Neuronal stem cell (in vitro differentiated cells): ENCODE measurements around the gene SYNDIG1.
A peak's percentile ranks its signal among the peaks of the same experiment; 100 is the strongest.

ENCODE experiments used
- DNase-seq: peaks from one replicate; pipeline ENCODE4 v3.0.0-alpha.2; 2013; ENCODE audit warnings: low spot score
- H2AFZ ChIP-seq: one replicate; pipeline ENCODE4 v1.6.1; 2013; ENCODE audit warnings: mild to moderate bottlenecking, low read length, inconsistent platforms
- H2AK5ac ChIP-seq: 2 replicates; pipeline ENCODE4 v1.6.1; 2013; ENCODE audit warnings: low read depth, mild to moderate bottlenecking, inconsistent platforms, low read length, moderate library complexity, mixed read lengths
- H2BK120ac ChIP-seq: 2 replicates; pipeline ENCODE4 v1.6.1; 2013; ENCODE audit warnings: low read depth, mild to moderate bottlenecking, inconsistent platforms, low read length, moderate library complexity, mixed read lengths
- H2BK12ac ChIP-seq: one replicate; pipeline ENCODE4 v1.6.1; 2013; ENCODE audit warnings: low read length, inconsistent platforms
- H2BK15ac ChIP-seq: 2 replicates; pipeline ENCODE4 v1.6.1; 2013; ENCODE audit warnings: mild to moderate bottlenecking, low read length, inconsistent platforms, mixed read lengths
- H2BK5ac ChIP-seq: one replicate; pipeline ENCODE4 v1.6.1; 2013; ENCODE audit warnings: inconsistent platforms, mild to moderate bottlenecking, low read length, moderate library complexity
- H3K14ac ChIP-seq: one replicate; pipeline ENCODE4 v1.6.1; 2013; ENCODE audit warnings: low read length, inconsistent platforms
- H3K18ac ChIP-seq: 2 replicates; pipeline ENCODE4 v1.6.1; 2013; ENCODE audit warnings: low read length, inconsistent platforms
- H3K23ac ChIP-seq: 2 replicates; pipeline ENCODE4 v1.6.1; 2013; ENCODE audit warnings: low read depth, mild to moderate bottlenecking, mixed read lengths, low read length, inconsistent platforms; ENCODE audit not compliant: poor library complexity
- H3K27ac ChIP-seq: replicated peaks from 3 replicates; pipeline ENCODE4 v1.5.1; 2013; ENCODE audit warnings: low read length, inconsistent platforms
- H3K27me3 ChIP-seq, 3 experiments: 2 replicates each; pipeline ENCODE4 v1.6.1; 2013; ENCODE audit warnings: low read length in 3 of 3, mild to moderate bottlenecking in 2 of 3, inconsistent platforms in 1 of 3, low read depth in 1 of 3, mixed read lengths in 1 of 3, moderate library complexity in 1 of 3; ENCODE audit not compliant: control insufficient read depth in 3 of 3, insufficient read depth in 3 of 3
- H3K36me3 ChIP-seq, 2 donors: replicated peaks in 1 of 2; 2 replicates each; pipeline ENCODE4 v1.6.1; 2013; ENCODE audit warnings: low read length in 2 of 2; ENCODE audit not compliant: control insufficient read depth in 2 of 2, insufficient read depth in 2 of 2
- H3K4ac ChIP-seq: 2 replicates; pipeline ENCODE4 v1.6.1; 2013; ENCODE audit warnings: inconsistent platforms, mild to moderate bottlenecking, low read length, moderate library complexity
- H3K4me1 ChIP-seq, 2 donors: 1 replicate in 1 of 2; 2 replicates in 1 of 2; pipeline ENCODE4 v1.6.1; 2013; ENCODE audit warnings: low read length in 2 of 2, low read depth in 1 of 2; ENCODE audit not compliant: control insufficient read depth in 2 of 2, insufficient read depth in 1 of 2
- H3K4me2 ChIP-seq: one replicate; pipeline ENCODE4 v1.6.1; 2013; ENCODE audit warnings: mild to moderate bottlenecking, low read length, inconsistent platforms; ENCODE audit not compliant: insufficient read depth, poor library complexity, severe bottlenecking
- H3K4me3 ChIP-seq, 2 donors: 2 replicates each; pipeline ENCODE4 v1.5.1; 2013; ENCODE audit warnings: low read length in 2 of 2, mild to moderate bottlenecking in 2 of 2, inconsistent platforms in 1 of 2, moderate library complexity in 1 of 2
- H3K79me1 ChIP-seq: one replicate; pipeline ENCODE4 v1.6.1; 2013; ENCODE audit warnings: low read depth, mild to moderate bottlenecking, inconsistent platforms, low read length, moderate library complexity
- H3K9ac ChIP-seq: one replicate; pipeline ENCODE4 v1.6.1; 2013; ENCODE audit warnings: mild to moderate bottlenecking, low read depth, low read length, inconsistent platforms; ENCODE audit not compliant: poor library complexity
- H3K9me3 ChIP-seq, 2 donors: replicated peaks in 1 of 2; 2 replicates each; pipeline versions ENCODE3 to v1.6.1; 2013; ENCODE audit warnings: low read length in 2 of 2, mild to moderate bottlenecking in 2 of 2, inconsistent platforms in 1 of 2, low read depth in 1 of 2, mixed read lengths in 1 of 2, moderate library complexity in 1 of 2; ENCODE audit not compliant: control insufficient read depth in 2 of 2, insufficient read depth in 1 of 2
- H4K8ac ChIP-seq: one replicate; pipeline ENCODE4 v1.6.1; 2013; ENCODE audit warnings: low read depth, mild to moderate bottlenecking, inconsistent platforms, low read length, moderate library complexity
- H4K91ac ChIP-seq: one replicate; pipeline ENCODE4 v1.6.1; 2013; ENCODE audit warnings: low read length, low read depth, mild to moderate bottlenecking, inconsistent platforms; ENCODE audit not compliant: poor library complexity
- WGBS, 2 donors: extraction: QIAGEN DNeasy Blood & Tissue Kit; methylation state at CpG; one replicate each; pipeline ENCODE4 v1.1.7; 2013; ENCODE audit warnings: missing lambda C conversion rate in 2 of 2, mixed read lengths in 1 of 2; ENCODE audit not compliant: insufficient read length in 2 of 2, insufficient replicate concordance in 1 of 2; ENCODE audit errors: extremely low coverage in 2 of 2; 5-methylcytosine and 5-hydroxymethylcytosine counted together

SYNDIG1 gene

GRCh38 chr20:24470746-24471582, 1.5 kb downstream of the SYNDIG1 start:
- no peak overlapping the region for H4K8ac ChIP-seq
- H3K9me3 ChIP-seq: no peaks in the 10 kb centered on the region
- no peak overlapping the region for H4K91ac ChIP-seq
- H2BK5ac ChIP-seq: peak overlapping the region; percentile 87
- H3K27me3 ChIP-seq: peaks cover 2 to 72% (median 13%) of the 10 kb centered on the region in 3 experiments
- H2BK12ac ChIP-seq: no peak overlapping the region
- H2BK15ac ChIP-seq: no peak overlapping the region
- no peaks in the 10 kb centered on the region for H3K36me3 ChIP-seq
- H3K23ac ChIP-seq: peak overlapping the region; percentile 68
- H3K18ac ChIP-seq: peak overlapping the region; percentile 76
- no peak overlapping the region for H3K27ac ChIP-seq
- peak overlapping the region; percentile 35 for H2AFZ ChIP-seq
- H3K4ac ChIP-seq: no peak overlapping the region
- H3K4me2 ChIP-seq: peak overlapping the region; percentile 84
- peaks cover 3% of the 10 kb centered on the region for H3K79me1 ChIP-seq
- H2BK120ac ChIP-seq: no peak overlapping the region
- no CpG with 5 or more reads among the region's 56 CpGs for WGBS, 2 donors
- H3K4me1 ChIP-seq: peaks cover 2 to 7% of the 10 kb centered on the region in 2 donors
- DNase-seq: peak; percentile 15
- H3K4me3 ChIP-seq: peak overlapping the region in 1 of 2 donors; percentile 81
- H2AK5ac ChIP-seq: peak overlapping the region; percentile 8
- peak overlapping the region; percentile 94 for H3K9ac ChIP-seq
- H3K14ac ChIP-seq: peak overlapping the region; percentile 78

- H3K4me3 ChIP-seq: no peak overlapping the region
- H3K14ac ChIP-seq: no peak overlapping the region
- peaks cover 3% of the 10 kb centered on the region for H3K79me1 ChIP-seq
- no peak overlapping the region for H4K8ac ChIP-seq
- H2BK120ac ChIP-seq: no peak overlapping the region
- H3K9ac ChIP-seq: no peak overlapping the region
- WGBS, 2 donors: no CpG with 5 or more reads among the region's 3 CpGs
- peaks cover 2 to 64% (median 13%) of the 10 kb centered on the region in 3 experiments for H3K27me3 ChIP-seq
- H3K4ac ChIP-seq: no peak overlapping the region
- H2BK12ac ChIP-seq: no peak overlapping the region
- H2BK15ac ChIP-seq: no peak overlapping the region
- H3K4me2 ChIP-seq: no peak overlapping the region
- H4K91ac ChIP-seq: no peak overlapping the region
- no peaks in the 10 kb centered on the region for H3K36me3 ChIP-seq
- no peak overlapping the region for H2AK5ac ChIP-seq
- H3K18ac ChIP-seq: no peak overlapping the region
- H3K4me1 ChIP-seq: peaks cover 2 to 7% of the 10 kb centered on the region in 2 donors
- H2AFZ ChIP-seq: no peak overlapping the region
- H3K9me3 ChIP-seq: no peaks in the 10 kb centered on the region
- H2BK5ac ChIP-seq: no peak overlapping the region
- no peak overlapping the region for H3K27ac ChIP-seq
- H3K23ac ChIP-seq: no peak overlapping the region
- DNase-seq: no peak
These were observed 3.0 kb downstream of the SYNDIG1 start for GRCh38 chr20:24472426-24472825.

- no peak overlapping the region for H4K8ac ChIP-seq
- DNase-seq: no peak
- no peak overlapping the region for H3K14ac ChIP-seq
- H3K4me2 ChIP-seq: no peak overlapping the region
- H3K27ac ChIP-seq: no peak overlapping the region
- H3K27me3 ChIP-seq: peaks cover 2 to 53% (median 10%) of the 10 kb centered on the region in 3 experiments
- peaks cover 2 to 5% of the 10 kb centered on the region in 2 donors for H3K4me1 ChIP-seq
- H2AFZ ChIP-seq: no peak overlapping the region
- H2AK5ac ChIP-seq: no peak overlapping the region
- no peaks in the 10 kb centered on the region for H3K9me3 ChIP-seq
- H2BK15ac ChIP-seq: no peak overlapping the region
- H3K4me3 ChIP-seq: no peak overlapping the region
- H3K18ac ChIP-seq: no peak overlapping the region
- no peak overlapping the region for H2BK5ac ChIP-seq
- no peaks in the 10 kb centered on the region for H3K36me3 ChIP-seq
- H2BK12ac ChIP-seq: no peak overlapping the region
- H4K91ac ChIP-seq: no peak overlapping the region
- no peak overlapping the region for H3K9ac ChIP-seq
- H2BK120ac ChIP-seq: no peak overlapping the region
- H3K4ac ChIP-seq: no peak overlapping the region
- WGBS, 2 donors: no CpG with 5 or more reads among the region's 7 CpGs
- peaks cover 3% of the 10 kb centered on the region for H3K79me1 ChIP-seq
- H3K23ac ChIP-seq: no peak overlapping the region
These were observed 4.2 kb downstream of the SYNDIG1 start for GRCh38 chr20:24473435-24474223.
